CD4-positive, CD25-positive, alpha-beta regulatory T cell (primary cell): ENCODE data around the gene KLHDC3. TPM values are rescaled to one million over a fixed set of nuclear protein-coding genes. Genes with fewer than 3 reads are reported as not detected.

Experiments used
- ATAC-seq, 2 donors: fragments of 150-1000 bp; cut with Tn5 transposase; one replicate each; pipeline ENCODE4 v1.10.0; 2021; ENCODE audit warnings: low read depth in 2 of 2, moderate number of reproducible peaks in 2 of 2, moderate library complexity in 1 of 2
- DNase-seq, 3 donors: peaks; one replicate each; pipeline versions ENCODE4 v3.0.0 to v3.0.0-alpha.2; 2012 to 2022; ENCODE audit warnings: mixed read lengths in 1 of 3
- H3K27ac ChIP-seq: one replicate; pipeline ENCODE4 v1.7.0; 2013; ENCODE audit warnings: mild to moderate bottlenecking, low read length; ENCODE audit not compliant: insufficient read depth, poor library complexity, severe bottlenecking
- H3K27me3 ChIP-seq: one replicate; pipeline ENCODE4 v1.7.0; 2013; ENCODE audit warnings: low read length; ENCODE audit not compliant: control insufficient read depth, insufficient read depth
- H3K36me3 ChIP-seq: one replicate; pipeline ENCODE4 v1.7.0; 2013; ENCODE audit warnings: mild to moderate bottlenecking, low read length, moderate library complexity; ENCODE audit not compliant: control insufficient read depth, insufficient read depth
- H3K4me1 ChIP-seq: 2 replicates; pipeline ENCODE4 v1.7.0; 2013; ENCODE audit warnings: mild to moderate bottlenecking, low read length; ENCODE audit not compliant: insufficient read depth, control insufficient read depth, poor library complexity, severe bottlenecking
- H3K4me3 ChIP-seq: one replicate; pipeline ENCODE4 v1.7.0; 2013; ENCODE audit warnings: low read depth, mild to moderate bottlenecking, low read length, moderate library complexity
- H3K9me3 ChIP-seq, 2 experiments: 1 replicate in 1 of 2; 2 replicates in 1 of 2; pipeline ENCODE4 v1.7.0; 2013; ENCODE audit warnings: low read length in 2 of 2, mild to moderate bottlenecking in 1 of 2, moderate library complexity in 1 of 2; ENCODE audit not compliant: control insufficient read depth in 2 of 2
- H3K27ac Mint-ChIP-seq, 3 donors: one replicate each; pipeline ENCODE4 v1.8.0; 2020 to 2022; ENCODE audit warnings: mild to moderate bottlenecking in 3 of 3, mixed read lengths in 3 of 3, moderate library complexity in 2 of 3
- H3K27me3 Mint-ChIP-seq: one replicate; pipeline ENCODE4 v1.8.0; 2022; ENCODE audit warnings: mild to moderate bottlenecking, mixed read lengths
- H3K36me3 Mint-ChIP-seq: one replicate; pipeline ENCODE4 v1.8.0; 2020; ENCODE audit warnings: mixed read lengths
- H3K4me1 Mint-ChIP-seq, 4 donors: one replicate each; pipeline ENCODE4 v1.8.0; 2020 to 2022; ENCODE audit warnings: mixed read lengths in 4 of 4, mild to moderate bottlenecking in 1 of 4
- H3K4me3 Mint-ChIP-seq, 4 donors: one replicate each; pipeline ENCODE4 v1.8.0; 2020 to 2022; ENCODE audit warnings: mild to moderate bottlenecking in 4 of 4, mixed read lengths in 4 of 4, moderate library complexity in 3 of 4
- H3K9me3 Mint-ChIP-seq, 7 donors: one replicate each; pipeline ENCODE4 v1.8.0; 2020 to 2022; ENCODE audit warnings: mixed read lengths in 7 of 7, mild to moderate bottlenecking in 3 of 7, moderate library complexity in 2 of 7
- polyA plus RNA-seq, 4 donors: library from polyadenylated mRNA; unstranded; fragments of 300-500 nt; fragmentation: Illumina TruSeq; gene quantifications; one replicate each; pipeline ENCODE4 v1.2.3, GENCODE V29; 2021
- total RNA-seq: library from RNA; stranded (reverse); gene quantifications from one replicate; pipeline ENCODE4 v1.2.3, GENCODE V29; 2022

KLHDC3 gene
- total and polyA plus RNA-seq, 5 donors from 2014 or later = 38.6 to 130 (median 124) TPM

GRCh38 chr6:42970871-42971612 lies 43.0 kb upstream of the KLHDC3 start:
- Mint-ChIP-seq H3K27me3 (no peaks in the 10 kb centered on the region), H3K27ac (peak overlapping the region in 1 of 3 donors; percentile 15), H3K36me3 (peaks cover 5% of the 10 kb centered on the region), H3K4me1 (peaks cover 9 to 21% (median 9%) of the 10 kb centered on the region in 4 donors), H3K9me3 (no peaks in the 10 kb centered on the region), H3K4me3 (no peak overlapping the region)
- Histone ChIP-seq H3K36me3 (peaks cover 9% of the 10 kb centered on the region), H3K9me3 (no peaks in the 10 kb centered on the region), H3K27me3 (no peaks in the 10 kb centered on the region), H3K4me1 (no peaks in the 10 kb centered on the region), H3K27ac (no peak overlapping the region), H3K4me3 (no peak overlapping the region)
- ATAC-seq (no peak), DNase-seq (no peak)

GRCh38 chr6:42971746-42972327 lies 42.2 kb upstream of the KLHDC3 start:
- no peak overlapping the region for H3K27ac ChIP-seq
- no peak overlapping the region for H3K4me3 Mint-ChIP-seq
- DNase-seq (no peak), ATAC-seq (no peak)
- no peak overlapping the region for H3K4me3 ChIP-seq
- H3K4me1 ChIP-seq = peaks cover 4% of the 10 kb centered on the region
- peaks cover 12 to 29% (median 15%) of the 10 kb centered on the region in 4 donors for H3K4me1 Mint-ChIP-seq
- H3K9me3 Mint-ChIP-seq = no peaks in the 10 kb centered on the region
- H3K36me3 ChIP-seq = peaks cover 9% of the 10 kb centered on the region
- no peak overlapping the region for H3K27ac Mint-ChIP-seq
- H3K27me3 Mint-ChIP-seq = no peaks in the 10 kb centered on the region
- H3K27me3 ChIP-seq = no peaks in the 10 kb centered on the region
- H3K9me3 ChIP-seq = no peaks in the 10 kb centered on the region
- H3K36me3 Mint-ChIP-seq = peaks cover 6% of the 10 kb centered on the region

- peaks cover 16 to 42% (median 22%) of the 10 kb centered on the region in 4 donors for H3K4me1 Mint-ChIP-seq
- no peak for ATAC-seq
Observed at GRCh38 chr6:42973926-42974325, 40.1 kb upstream of the KLHDC3 start.

GRCh38 chr6:42974919-42975505 lies 39.0 kb upstream of the KLHDC3 start:
- Histone ChIP-seq H3K9me3 (no peaks in the 10 kb centered on the region), H3K4me1 (peaks cover 29% of the 10 kb centered on the region), H3K27ac (no peak overlapping the region), H3K27me3 (no peaks in the 10 kb centered on the region), H3K4me3 (no peak overlapping the region), H3K36me3 (peaks cover 4% of the 10 kb centered on the region)
- ATAC-seq = no peak
- Mint-ChIP-seq H3K9me3 (no peaks in the 10 kb centered on the region), H3K36me3 (peaks cover 8% of the 10 kb centered on the region), H3K4me3 (peak overlapping the region in 2 of 4 donors; percentile 5 to 32), H3K27ac (peak overlapping the region in 1 of 3 donors; percentile 46), H3K27me3 (no peaks in the 10 kb centered on the region), H3K4me1 (peaks cover 22 to 53% (median 30%) of the 10 kb centered on the region in 4 donors)
- no peak for DNase-seq

More at GRCh38 chr6:42973926-42974325, 40.1 kb upstream of the KLHDC3 start:
- H3K9me3 ChIP-seq = no peaks in the 10 kb centered on the region
- peak overlapping the region in 1 of 4 donors; percentile 61 for H3K4me3 Mint-ChIP-seq
- H3K36me3 ChIP-seq = peaks cover 7% of the 10 kb centered on the region
- H3K27me3 Mint-ChIP-seq = no peaks in the 10 kb centered on the region
- H3K36me3 Mint-ChIP-seq = peaks cover 8% of the 10 kb centered on the region
- H3K4me1 ChIP-seq = peaks cover 21% of the 10 kb centered on the region
- H3K27ac Mint-ChIP-seq = peak overlapping the region in 2 of 3 donors; percentile 86 to 88
- H3K27ac ChIP-seq = no peak overlapping the region
- H3K27me3 ChIP-seq = no peaks in the 10 kb centered on the region
- H3K9me3 Mint-ChIP-seq = no peaks in the 10 kb centered on the region
- no peak for DNase-seq
- H3K4me3 ChIP-seq = no peak overlapping the region

GRCh38 chr6:42978487-42978838 lies 35.6 kb upstream of the KLHDC3 start:
- peaks cover 18 to 61% (median 32%) of the 10 kb centered on the region in 4 donors for H3K4me1 Mint-ChIP-seq
- no peaks in the 10 kb centered on the region for H3K9me3 Mint-ChIP-seq
- no peaks in the 10 kb centered on the region for H3K27me3 ChIP-seq
- peaks cover 32% of the 10 kb centered on the region for H3K4me1 ChIP-seq
- H3K27ac Mint-ChIP-seq = peak overlapping the region in 2 of 3 donors; percentile 85 to 92
- DNase-seq = peak in 1 of 3 donors; percentile 16
- H3K4me3 Mint-ChIP-seq = peak overlapping the region; percentile 81 to 94 (median 90)
- no peak for ATAC-seq
- no peaks in the 10 kb centered on the region for H3K27me3 Mint-ChIP-seq
- H3K36me3 ChIP-seq = peaks cover 4% of the 10 kb centered on the region
- H3K36me3 Mint-ChIP-seq = peaks cover 8% of the 10 kb centered on the region
- H3K4me3 ChIP-seq = peak overlapping the region; percentile 68
- H3K27ac ChIP-seq = peak overlapping the region; percentile 96
- no peaks in the 10 kb centered on the region for H3K9me3 ChIP-seq

- Mint-ChIP-seq H3K4me3 (peak within 1 kb of the TSS; percentile 90 to 94 (median 92)), H3K27me3 (no peaks in the 10 kb centered on the region), H3K4me1 (peaks cover 20 to 62% (median 35%) of the 10 kb centered on the region in 4 donors), H3K27ac (peak within 1 kb of the TSS; percentile 95 to 99 (median 97)), H3K36me3 (peaks cover 5% of the 10 kb centered on the region), H3K9me3 (no peaks in the 10 kb centered on the region)
- ATAC-seq (peak; percentile 94 to 96), DNase-seq (peak; percentile 90 to 98 (median 94))
- H3K27ac ChIP-seq = peak within 1 kb of the TSS; percentile 96
- no peaks in the 10 kb centered on the region for H3K9me3 ChIP-seq
- peaks cover 1% of the 10 kb centered on the region for H3K36me3 ChIP-seq
- no peaks in the 10 kb centered on the region for H3K27me3 ChIP-seq
- H3K4me1 ChIP-seq = peaks cover 37% of the 10 kb centered on the region
- peak within 1 kb of the TSS; percentile 93 for H3K4me3 ChIP-seq
Observed at GRCh38 chr6:42978839-42979522, 35.1 kb upstream of the KLHDC3 start, which contains the start of gene PEX6. Gene PEX6, minus strand, starts transcription at chr6:42979181. Its CDS starts 31 bp downstream, at chr6:42979150.

GRCh38 chr6:42979523-42980177 lies 34.4 kb upstream of the KLHDC3 start:
- Histone ChIP-seq H3K27me3 (no peaks in the 10 kb centered on the region), H3K36me3 (no peaks in the 10 kb centered on the region), H3K4me1 (peaks cover 38% of the 10 kb centered on the region), H3K9me3 (no peaks in the 10 kb centered on the region), H3K27ac (peak overlapping the region; percentile 96), H3K4me3 (peak overlapping the region; percentile 93)
- no peaks in the 10 kb centered on the region for H3K9me3 Mint-ChIP-seq
- H3K4me1 Mint-ChIP-seq = peaks cover 23 to 63% (median 37%) of the 10 kb centered on the region in 4 donors
- peak overlapping the region; percentile 90 to 93 (median 92) for H3K4me3 Mint-ChIP-seq
- H3K27ac Mint-ChIP-seq = peak overlapping the region; percentile 95 to 99 (median 97)
- H3K27me3 Mint-ChIP-seq = no peaks in the 10 kb centered on the region
- H3K36me3 Mint-ChIP-seq = peaks cover 4% of the 10 kb centered on the region
- DNase-seq = peak in 1 of 3 donors; percentile 55
- peak in 1 of 2 donors; percentile 8 for ATAC-seq
